SK-N-DZ (cell line): ENCODE results near the gene EMD.
"Not testable (repeated sequence)": the region's sequence is repeated elsewhere in the genome, so short reads cannot be mapped to it uniquely, and the experiment has no call there.

Experiments used
- DNase-seq: peaks from one replicate; pipeline ENCODE4 v3.0.0-alpha.2; 2015; ENCODE audit warnings: low spot score

Gene EMD

DNA sequence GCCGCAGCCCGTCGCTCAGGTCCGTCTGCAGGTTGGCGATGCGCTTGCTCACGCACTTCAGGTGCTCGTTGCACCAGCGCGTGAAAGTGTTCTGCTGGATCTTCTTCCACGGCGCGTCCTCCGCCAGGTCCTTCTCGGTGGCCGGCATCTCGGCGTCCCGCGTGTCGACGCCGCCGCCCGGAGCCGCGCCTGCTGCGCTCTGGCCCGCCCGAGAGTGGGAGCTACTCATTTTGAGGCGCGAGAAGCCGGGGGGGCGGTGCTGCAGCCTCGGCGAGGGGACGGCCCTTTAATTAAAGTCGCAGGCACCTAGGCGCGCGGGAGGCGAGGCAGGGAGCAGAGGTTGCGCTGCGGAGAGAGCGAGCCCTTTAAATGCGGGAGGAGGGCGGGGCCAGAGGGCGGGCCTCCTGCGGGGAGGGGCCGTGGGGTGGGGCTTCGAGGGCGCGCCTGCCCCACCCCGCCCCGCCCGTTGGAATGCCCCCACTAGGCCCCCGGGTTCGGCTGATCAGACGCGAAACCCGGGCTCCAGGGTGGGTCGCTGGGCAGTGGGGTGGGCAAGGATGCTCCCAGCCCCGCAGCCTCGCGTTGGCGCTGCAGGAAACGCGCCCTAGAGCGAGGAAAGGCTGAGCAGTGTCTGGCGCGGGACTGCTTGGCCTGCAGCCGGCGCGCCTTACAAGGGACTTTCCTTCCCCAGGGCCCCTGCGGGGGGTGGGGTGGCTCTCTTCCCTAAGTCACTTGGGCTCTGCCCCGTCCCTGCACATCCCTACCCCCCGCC, 7.9 kb upstream of the EMD start:
- DNase-seq: peak; percentile 93

DNA sequence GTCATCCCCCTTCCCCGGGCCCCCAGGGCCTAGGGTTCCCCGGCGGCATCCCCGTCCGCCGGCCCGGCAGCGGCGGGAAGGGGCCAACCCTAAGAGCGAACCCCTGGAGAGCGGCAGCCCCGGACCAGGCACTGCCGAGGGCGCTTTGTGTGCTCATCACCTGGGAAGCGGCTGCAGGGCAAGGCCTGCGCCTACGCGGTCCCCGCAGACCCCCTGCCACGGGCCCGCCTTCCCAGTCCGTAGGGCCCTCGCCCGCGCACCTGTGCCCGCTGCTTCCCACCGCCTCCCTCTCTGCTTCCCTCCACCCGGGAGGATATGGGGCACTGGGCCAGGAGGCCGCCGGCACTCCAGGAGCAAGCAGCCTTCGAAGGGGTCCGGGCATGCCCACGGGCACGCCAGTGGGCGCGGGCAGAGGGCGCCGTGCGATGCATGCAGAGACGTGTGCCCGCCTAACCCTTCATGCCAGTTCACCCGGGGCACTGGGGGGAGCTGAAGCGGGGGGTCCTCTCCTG, 7.2 kb upstream of the EMD start:
- no peak for DNase-seq

DNA sequence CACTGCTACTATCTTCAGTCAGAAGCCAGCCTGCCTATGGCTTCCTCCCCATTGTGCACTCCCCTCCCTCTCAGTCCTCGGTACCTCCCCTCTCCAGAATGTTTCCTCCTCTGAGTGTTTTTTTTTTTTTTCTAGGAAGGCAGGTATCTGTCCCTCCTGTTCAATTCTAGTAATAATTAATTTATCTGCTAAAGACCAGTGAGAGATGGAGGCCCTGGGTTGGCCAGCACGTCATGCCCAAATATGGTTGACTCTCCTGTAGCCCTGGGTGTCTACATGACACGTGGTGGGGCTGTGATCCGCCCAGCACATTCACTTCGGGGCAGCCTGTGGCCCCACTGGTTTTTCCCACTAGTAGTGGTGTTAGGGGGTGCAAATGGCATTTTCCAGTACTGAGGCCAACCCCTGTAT, 6.5 kb upstream of the EMD start:
- peak; percentile 55 for DNase-seq

DNA sequence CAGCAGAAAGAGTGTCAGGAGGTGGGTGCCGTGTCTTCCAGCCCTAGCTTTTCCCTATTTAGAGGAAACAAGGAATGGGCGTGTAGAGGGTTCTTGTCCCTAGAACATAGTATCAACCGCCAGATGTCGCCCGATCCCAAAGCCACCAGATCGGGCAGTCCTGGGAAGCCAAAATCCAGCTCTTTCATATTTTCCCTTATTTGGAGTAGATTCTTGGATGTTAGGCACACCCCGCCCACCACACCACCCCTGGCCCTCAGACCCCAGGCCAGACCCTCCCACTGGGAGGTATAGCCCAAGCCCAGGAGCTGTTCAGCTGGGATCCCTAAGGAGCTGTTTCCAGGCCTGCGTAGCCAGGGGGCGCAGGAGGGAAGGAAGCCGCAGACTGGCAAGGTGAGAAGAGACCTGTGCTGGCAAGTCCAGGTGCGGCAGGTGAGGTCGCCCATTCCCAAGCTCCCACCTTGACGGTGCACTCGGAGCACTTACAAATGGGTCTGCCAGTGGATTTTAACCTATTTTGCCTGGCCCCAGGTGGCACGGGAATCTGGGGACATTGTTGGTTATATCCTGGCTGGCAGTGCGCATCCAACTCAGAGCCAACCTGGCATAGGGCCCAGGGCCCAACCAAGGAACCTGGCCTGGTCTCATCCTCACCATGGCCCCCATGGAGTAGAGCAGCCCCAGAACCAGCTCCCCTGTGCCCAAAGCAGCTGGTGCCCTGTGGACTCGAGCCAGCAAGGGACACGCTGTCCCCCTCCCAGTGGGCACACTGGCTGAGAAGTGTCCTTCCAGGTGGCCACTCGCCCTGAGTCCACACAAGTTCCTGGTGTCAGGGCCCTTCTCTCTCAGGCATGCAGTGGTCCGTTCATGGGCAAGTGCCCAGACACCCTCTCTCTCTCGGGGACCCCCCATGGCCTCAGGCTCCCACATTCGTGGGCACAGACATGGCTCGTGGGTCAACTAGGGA, 5.5 kb upstream of the EMD start:
- DNase-seq: peak; percentile 89

DNA sequence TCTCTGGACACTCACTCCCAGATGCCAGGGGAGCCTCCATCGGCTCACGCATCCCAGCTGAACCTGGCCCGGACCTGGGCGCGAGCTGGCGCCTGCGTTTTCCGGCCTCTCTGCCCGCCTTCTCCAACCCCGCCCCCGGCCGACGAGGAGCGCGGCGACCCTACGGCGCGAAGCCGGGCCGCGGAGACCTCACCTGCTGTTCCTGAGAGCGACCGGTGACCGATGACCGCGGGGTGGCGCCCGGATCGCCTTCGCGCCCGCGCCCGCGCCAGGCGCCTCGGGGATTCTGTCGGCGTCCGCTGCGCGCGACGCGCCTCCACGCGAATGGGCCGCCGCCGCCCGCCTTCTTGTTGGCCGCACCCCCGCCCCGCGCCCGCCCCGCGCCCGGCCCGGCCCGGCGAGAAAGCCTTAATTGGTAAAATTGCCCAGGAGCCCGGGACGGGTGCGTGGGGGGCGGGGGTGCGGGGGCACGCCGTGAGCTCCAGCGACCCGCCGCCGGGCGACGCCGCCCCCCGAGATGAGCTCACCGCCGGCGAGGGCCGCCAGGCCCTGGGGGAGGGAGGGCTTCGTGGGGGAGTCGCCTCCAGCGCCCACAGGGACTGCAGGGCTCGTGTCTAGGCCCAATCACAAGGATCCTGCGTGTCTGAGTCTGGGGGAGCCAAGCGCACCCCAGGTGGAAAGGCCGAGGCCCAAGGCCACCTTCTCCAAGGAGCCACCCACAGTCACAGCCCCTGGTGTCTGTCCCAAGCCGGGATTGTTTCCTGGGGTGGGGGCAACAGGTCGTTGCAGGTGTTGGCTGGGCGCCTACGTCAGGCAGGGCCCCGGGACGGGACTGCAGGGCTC, 4.6 kb upstream of the EMD start, which contains the start of gene FLNA:
Gene FLNA (minus strand): TSS at position 322 of the 843 bp plus-strand sequence. CDS start 3,389 bp downstream, outside the sequence.
- no peak for DNase-seq

DNA sequence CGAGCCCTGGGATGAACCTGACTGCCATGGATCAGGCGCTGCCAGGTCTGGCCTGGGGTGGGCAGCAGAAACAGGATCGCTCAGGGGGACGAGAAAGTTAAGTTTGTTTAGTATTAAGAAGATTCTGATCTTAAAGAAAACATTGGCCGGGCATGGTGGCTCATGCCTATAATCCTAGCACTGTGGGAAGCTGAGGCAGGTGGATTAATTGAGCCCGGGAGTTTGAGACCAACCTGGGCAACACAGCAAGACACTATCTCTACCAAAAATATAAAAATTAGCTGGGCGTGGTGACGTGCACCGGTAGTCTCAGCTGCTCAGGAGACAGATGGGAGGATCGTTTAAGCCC, 4.0 kb upstream of the EMD start:
- no peak for DNase-seq

DNA sequence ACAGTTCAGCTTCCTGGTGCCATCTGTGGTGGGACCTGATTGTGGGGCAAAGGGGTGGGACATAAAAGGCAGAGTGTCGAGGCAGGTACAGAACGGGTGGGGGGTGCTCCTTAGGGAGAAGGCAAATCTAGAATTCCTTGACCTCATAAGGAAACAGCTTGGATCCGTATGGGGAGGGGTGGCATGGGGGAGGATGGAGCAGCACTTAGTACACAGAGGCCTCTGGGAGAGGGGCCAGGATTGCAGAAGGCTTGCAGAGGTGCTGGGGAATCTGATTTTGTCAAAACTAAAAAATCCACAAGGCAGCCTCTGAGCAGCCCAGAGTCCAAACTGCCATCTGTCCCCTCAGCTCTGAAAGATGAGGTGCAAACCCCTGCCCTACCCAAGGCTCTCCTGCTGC, 2.3 kb upstream of the EMD start:
- DNase-seq: no peak

DNA sequence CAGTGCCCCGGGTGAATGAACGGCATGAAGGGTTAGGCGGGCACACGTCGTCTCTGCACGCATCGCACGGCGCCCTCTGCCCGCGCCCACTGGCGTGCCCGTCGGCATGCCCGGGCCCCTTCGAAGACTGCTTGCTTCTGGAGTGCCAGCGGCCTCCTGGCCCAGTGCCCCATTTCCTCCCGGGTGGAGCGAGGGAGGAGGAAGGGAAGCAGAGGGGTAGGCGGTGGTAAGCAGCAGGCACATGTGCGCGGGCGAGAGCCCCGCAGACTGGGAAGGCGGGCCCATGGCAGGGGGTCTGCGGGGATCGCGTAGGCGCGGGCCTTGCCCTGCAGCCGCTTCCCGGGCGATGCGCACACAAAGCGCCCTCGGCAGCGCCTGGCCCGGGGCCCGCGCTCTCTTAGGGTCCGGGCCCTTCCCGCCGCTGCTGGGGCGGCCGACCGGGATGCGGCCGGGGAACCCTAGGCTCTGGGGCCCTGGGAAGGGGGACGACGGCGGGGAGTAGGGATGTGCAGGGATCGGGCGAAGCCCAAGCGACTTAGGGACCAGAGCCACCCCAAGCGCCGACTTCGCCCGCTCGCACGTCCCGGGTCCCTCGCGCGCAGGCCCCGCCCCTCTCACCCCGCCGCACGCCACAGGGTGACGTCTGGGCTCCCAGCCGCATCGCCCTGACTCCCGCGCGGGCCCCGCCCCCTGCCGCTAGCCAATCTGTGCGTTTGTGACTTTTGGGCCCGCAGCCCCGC, 866 bp upstream of the EMD start:
- peak; percentile 44 for DNase-seq

DNA sequence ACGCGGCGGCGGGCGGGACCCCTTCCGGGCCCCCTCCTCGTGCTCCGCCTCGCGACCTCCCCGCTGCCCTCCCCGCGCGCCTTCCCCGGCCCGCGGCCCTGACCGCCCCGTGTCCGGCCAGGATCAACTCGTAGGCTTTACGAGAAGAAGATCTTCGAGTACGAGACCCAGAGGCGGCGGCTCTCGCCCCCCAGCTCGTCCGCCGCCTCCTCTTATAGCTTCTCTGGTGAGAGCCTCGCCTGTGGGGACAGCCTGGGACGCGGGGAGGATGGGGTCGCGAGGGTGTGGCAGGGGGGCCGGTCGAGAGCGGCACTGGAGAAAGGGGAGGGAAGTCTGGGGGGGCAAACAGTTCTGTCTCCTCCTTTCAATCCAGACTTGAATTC, 465 bp downstream of the EMD start:
- no peak for DNase-seq

DNA sequence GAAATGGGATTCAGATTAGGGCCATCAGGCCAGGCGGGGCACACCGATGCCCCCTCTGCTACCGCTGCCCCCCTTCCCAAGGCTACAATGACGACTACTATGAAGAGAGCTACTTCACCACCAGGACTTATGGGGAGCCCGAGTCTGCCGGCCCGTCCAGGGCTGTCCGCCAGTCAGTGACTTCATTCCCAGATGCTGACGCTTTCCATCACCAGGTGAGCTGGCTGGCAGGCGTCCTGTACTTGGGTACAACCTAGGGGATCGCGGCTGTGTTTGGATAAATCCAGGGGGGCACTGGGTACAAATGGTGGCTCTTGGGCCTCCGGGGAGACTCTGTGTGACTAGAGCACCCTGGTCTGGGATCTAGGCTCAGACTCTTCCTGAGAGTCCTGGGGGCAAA, 1.1 kb downstream of the EMD start:
- no peak for DNase-seq

DNA sequence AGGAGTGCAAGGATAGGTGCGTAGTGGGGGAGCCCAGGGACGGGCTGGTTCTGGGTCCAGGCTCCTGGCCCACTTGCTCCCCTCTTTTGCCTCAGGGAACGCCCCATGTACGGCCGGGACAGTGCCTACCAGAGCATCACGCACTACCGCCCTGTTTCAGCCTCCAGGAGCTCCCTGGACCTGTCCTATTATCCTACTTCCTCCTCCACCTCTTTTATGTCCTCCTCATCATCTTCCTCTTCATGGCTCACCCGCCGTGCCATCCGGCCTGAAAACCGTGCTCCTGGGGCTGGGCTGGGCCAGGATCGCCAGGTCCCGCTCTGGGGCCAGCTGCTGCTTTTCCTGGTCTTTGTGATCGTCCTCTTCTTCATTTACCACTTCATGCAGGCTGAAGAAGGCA, 1.7 kb downstream of the EMD start:
- DNase-seq: no peak

DNA sequence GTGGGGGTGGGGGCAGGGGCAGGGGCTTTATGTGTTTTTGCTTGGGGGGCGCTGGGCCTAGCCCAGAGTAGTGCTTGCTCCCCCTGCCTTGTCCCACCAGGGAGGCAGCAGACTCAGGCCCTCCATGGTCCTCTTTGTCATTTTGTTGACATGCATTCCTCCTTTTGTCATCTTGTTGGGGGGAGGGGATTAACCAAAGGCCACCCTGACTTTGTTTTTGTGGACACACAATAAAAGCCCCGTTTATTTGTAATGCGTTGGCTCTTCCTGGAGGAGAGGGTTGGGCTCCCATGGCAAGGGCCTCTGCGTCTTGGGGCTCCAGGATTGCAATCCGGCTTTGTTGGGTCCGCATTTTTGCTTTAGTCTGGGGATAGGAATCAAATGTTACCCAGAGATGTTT, 2.2 kb downstream of the EMD start:
- no peak for DNase-seq

DNA sequence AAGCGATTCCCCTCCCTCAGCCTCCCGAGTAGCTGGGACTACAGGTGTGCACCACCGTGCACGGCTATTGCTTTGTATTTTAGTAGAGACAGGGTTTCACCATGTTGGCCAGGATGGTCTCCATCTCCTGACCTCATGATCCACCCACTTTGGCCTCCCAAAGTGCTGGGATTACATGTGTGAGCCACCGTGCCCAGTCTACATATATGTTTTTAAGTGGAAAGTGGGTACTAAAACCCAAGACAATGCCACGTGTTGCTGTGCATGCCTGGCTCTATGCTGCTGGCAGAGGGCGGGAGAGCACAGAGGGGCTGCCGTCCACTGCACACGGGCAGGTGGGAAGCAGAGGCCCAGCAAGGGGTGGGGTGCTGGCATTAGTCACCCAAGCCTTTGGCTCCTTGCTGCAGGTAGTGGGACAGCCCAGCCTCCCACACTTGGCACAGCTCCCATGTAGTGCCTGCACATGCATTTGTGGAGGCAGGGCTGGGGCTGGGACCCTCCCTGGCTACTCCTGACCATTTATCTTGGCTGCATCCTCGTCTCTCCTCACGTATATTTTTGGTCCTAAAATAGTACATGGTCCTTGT, 3.5 kb downstream of the EMD start:
- DNase-seq: no peak

DNA sequence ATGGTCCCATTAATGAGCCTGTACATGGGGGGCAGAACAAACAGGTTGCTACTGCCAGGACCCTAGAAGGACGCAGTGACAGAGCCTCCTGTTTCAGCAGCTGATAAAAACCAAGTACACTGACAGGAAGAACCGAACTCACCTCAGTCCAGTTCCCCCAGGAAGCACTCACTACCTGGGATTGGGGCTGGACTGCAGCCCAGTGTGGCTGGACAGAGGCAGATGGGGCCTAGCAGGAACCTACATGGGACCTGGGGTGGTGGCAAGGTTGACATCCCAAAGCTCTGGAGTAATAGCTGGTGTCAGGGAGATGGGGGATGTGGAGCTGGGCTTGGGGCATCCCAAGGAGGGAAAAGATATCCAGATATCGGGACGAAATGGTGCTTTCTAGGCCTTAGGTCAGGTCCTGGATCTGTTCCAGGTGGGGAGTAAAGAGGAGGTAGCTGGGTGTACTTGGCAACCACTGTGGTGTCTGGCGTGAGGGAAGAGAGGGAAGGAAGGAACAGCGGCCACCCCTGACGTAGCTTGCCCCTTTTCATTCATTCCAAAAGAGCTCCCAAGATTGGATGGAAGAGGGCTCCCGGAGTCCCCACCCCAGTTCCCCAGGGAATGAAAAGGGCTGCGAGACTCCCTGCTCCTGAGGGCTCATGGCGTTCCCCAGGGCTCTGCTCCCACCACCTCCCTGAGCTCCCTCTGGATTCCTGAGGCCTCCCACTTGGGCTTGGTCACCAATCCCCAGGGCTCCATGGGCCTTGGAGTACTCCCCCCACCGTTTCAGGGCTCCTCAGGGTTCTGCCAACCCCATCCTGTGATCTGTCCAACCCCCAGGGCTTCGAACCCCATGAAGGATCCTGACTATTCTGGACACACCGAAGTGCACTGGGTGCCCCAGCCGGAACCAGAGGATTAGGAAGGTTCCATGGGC, 4.5 kb downstream of the EMD start:
- no peak for DNase-seq

DNA sequence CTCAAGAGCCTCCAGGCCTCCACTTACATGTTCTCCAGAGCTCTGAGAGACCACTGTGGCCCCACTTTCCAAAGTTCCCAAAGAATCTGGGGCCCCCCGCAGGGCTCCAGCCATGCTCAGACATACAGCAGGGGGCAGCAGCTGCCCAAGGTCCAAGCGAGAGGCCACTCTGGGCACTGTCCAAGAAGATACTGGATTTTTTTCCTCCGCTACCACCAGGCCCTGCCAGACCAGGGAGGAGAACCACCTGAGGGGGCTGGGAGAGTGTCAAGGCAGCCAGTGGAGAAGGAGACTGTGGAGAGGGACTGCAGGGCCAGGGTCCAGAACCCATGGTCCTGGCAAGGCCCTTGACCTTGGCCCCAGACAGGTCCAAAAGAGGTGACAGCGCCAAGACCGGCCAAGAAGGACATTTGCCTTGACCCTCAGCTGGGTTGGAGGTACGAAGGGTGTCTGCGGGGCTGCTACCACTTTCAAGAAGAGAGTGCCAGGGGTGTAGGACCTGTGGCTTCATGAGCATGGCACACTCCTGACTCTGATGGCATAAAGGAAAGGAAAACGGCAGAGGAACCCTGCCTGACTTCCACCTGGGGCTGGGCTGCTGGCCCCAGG, 5.3 kb downstream of the EMD start:
- DNase-seq: no peak

DNA sequence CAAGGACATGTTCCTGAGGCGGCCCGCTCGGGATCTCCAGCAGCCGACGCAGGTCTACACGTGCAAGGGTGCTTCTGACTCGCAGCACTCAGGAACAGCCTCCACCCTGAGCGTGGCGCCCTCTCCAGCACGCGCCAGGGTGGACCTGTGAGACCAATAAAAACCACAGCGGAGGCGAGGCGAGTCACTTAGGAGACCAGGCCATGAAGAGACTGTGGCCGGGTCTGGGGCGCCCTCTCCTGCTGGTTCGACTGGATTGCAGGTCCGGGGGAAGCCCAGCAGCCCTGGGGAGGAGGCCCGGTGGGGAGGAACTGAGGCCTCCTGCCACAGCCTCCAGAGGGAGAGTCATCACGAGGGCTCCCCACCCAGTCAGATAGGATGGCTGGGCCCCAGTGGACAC, 9.0 kb downstream of the EMD start:
- DNase-seq: not testable (repeated sequence)

DNA sequence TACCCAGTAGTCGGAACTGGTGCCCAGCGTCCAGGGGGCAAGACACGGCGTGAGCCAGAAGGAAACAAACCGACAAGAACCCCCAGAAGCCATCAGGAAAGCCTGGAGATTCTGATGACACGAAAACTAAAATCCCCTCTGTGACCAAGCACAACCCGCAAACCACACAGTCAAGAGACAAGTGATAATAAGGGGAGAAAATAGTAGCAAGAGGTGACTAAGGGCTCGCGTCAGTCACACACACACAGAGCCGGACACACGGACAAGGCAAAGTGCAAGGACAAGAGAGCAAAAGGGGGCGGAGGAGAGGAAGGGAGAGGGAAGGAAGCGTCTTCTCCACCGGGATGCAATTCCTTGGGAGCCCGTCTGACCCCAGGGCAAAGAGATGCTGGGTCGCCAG, 9.6 kb downstream of the EMD start:
- DNase-seq: not testable (repeated sequence)

DNA sequence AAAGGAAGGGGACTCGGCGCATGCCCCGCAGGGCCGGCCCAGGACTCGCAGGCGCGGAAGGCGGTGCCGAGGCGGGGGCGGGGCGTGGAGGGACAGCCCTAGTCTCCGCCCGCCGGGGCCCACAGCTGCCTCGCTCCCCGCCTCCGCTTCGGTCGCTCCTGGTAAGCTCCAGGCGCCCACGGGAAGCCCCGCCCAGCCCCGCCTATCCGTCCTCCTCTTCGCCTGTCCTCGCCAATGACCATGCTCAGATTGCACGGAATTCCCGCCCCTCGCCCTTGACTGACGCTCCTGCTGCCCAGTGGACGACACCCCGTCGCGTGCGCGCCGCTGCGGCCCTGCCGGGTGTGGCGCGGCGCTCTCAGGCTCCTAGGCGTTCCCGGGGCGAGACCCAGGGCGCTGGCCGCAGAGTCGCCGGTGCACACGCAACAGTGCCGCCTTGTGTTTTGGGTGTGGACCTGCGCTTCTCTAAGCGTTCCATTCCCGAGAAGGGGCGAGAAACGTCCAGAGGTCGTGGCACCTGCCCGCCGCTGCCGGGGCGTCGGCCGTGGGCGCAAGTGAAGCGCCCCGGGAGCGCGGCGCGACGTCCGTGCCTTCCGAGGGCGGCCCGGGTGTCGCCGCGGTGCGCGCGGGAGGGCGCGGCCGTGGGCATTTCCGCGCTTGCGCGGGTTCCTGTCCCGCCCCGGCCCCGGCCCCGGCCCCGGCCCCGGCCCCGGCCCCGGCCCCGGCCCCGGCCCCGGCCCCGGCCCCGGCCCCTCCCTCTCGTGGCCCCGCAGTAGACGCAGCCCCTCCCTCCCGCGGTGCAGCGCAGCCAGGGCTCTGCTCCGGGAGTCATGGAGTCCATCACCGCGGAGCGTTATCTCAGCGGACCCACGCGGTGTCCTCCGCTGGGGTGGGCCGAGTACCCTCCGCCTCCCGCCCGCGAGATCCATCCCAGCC, 11.0 kb downstream of the EMD start:
- DNase-seq: not testable (repeated sequence)
